HCT116 (cell line): ENCODE data around the gene SOX9. TPM values are rescaled to one million over a fixed set of nuclear protein-coding genes. Genes with fewer than 3 reads are reported as not detected.

Experiments used
- ATAC-seq: fragments of 200-7000 bp; cut with Tn5 transposase; 2 replicates; pipeline ENCODE4 v1.9.1; 2020; ENCODE audit warnings: mild to moderate bottlenecking, moderate library complexity
- BruUV-seq: library from RNA; stranded (reverse); fragments of 400-500 nt; replicated peaks from 2 replicates; lab custom pipeline; 2021; lab: Mats Ljungman, UMichigan
- CTCF ChIA-PET: fragments of 300-600 bp; sonication (Branson Sonifier 250); formaldehyde crosslinking; loops from one replicate; lab custom pipeline; 2021; ENCODE audit warnings: antibody characterized with exemption; lab: Charles Lee
- POLR2A ChIA-PET: fragments of 300-600, 350-600 bp; sonication (Branson Sonifier 250); formaldehyde crosslinking; loops from one replicate; lab custom pipeline; 2021; ENCODE audit warnings: antibody characterized with exemption; lab: Charles Lee
- RAD21 ChIA-PET, 2 experiments: fragments of 300-600 bp; sonication (Branson Sonifier 250); formaldehyde crosslinking; loops; one replicate each; lab custom pipeline; 2023; ENCODE audit warnings: low total read pairs in 2 of 2; ENCODE audit not compliant: uncharacterized antibody in 2 of 2, unreplicated experiment in 2 of 2, low non-redundant PET in 1 of 2; lab: Charles Lee
- DNase-seq: peaks from one replicate; pipeline ENCODE4 v3.0.0-alpha.2; 2010; ENCODE audit warnings: low read depth, low spot score
- H2AFZ ChIP-seq: fragments of 200-600 bp; shearing (Covaris generic), sonication (generic); 2 replicates; pipeline ENCODE4 v1.6.1; 2017; ENCODE audit warnings: low read depth, mixed run types, mixed read lengths, antibody characterized with exemption, low read length; ENCODE audit not compliant: poor library complexity, severe bottlenecking
- H3K27ac ChIP-seq: 2 replicates; pipeline ENCODE4 v1.5.1; 2012; ENCODE audit warnings: low read depth, low read length
- H3K27me3 ChIP-seq: fragments of 200-600 bp; sonication (generic); 2 replicates; pipeline ENCODE4 v1.6.1; 2016; ENCODE audit warnings: mixed run types, low read length, mixed read lengths; ENCODE audit not compliant: insufficient read depth
- H3K36me3 ChIP-seq, 2 experiments: fragments of 200-500 bp in 1 of 2; fragments of 200-600 bp in 1 of 2; sonication (Bioruptor generic) in 1 of 2; sonication (generic) in 1 of 2; 2 replicates each; pipeline versions ENCODE4 v1.5.1 to v1.6.1; 2014 to 2016; ENCODE audit warnings: low read length in 2 of 2, inconsistent platforms in 1 of 2, mixed read lengths in 1 of 2, mixed run types in 1 of 2; ENCODE audit not compliant: insufficient read depth in 2 of 2, control insufficient read depth in 1 of 2
- H3K4me1 ChIP-seq, 2 experiments: fragments of 200-600 bp in 1 of 2; sonication (generic) in 1 of 2; 2 replicates each; pipeline versions ENCODE4 v1.5.1 to v1.6.1; 2012 to 2017; ENCODE audit warnings: low read length in 2 of 2, inconsistent platforms in 1 of 2, mild to moderate bottlenecking in 1 of 2, mixed read lengths in 1 of 2, mixed run types in 1 of 2, moderate library complexity in 1 of 2; ENCODE audit not compliant: insufficient read depth in 2 of 2, control insufficient read depth in 1 of 2
- H3K4me2 ChIP-seq: fragments of 200-600 bp; sonication (generic); 2 replicates; pipeline ENCODE4 v1.6.1; 2017; ENCODE audit warnings: mixed run types, low read length, mixed read lengths
- H3K4me3 ChIP-seq, 2 experiments: fragments of 200-600 bp in 1 of 2; sonication (generic) in 1 of 2; replicated peaks in 1 of 2; 2 replicates each; pipeline ENCODE4 v1.5.1; 2011 to 2016; ENCODE audit warnings: low read length in 2 of 2, control low read depth in 1 of 2, low read depth in 1 of 2, mild to moderate bottlenecking in 1 of 2, mixed read lengths in 1 of 2, mixed run types in 1 of 2
- H3K79me2 ChIP-seq: fragments of 200-600 bp; sonication (generic); 2 replicates; pipeline ENCODE4 v1.6.1; 2017; ENCODE audit warnings: mild to moderate bottlenecking, mixed run types, low read length, moderate library complexity, mixed read lengths; ENCODE audit not compliant: insufficient read depth
- H3K9ac ChIP-seq: fragments of 200-600 bp; sonication (generic); 2 replicates; pipeline ENCODE4 v1.6.1; 2016; ENCODE audit warnings: low read length, mixed read lengths
- H3K9me2 ChIP-seq: fragments of 200-600 bp; sonication (generic), shearing (Covaris generic); 2 replicates; pipeline ENCODE4 v1.6.1; 2017; ENCODE audit warnings: mixed run types, mild to moderate bottlenecking, moderate library complexity; ENCODE audit not compliant: insufficient read depth
- H3K9me3 ChIP-seq, 2 experiments: fragments of 200-500 bp in 1 of 2; fragments of 200-600 bp in 1 of 2; sonication (Bioruptor generic) in 1 of 2; sonication (generic) in 1 of 2; 2 replicates each; pipeline ENCODE4 v1.6.1; 2014 to 2017; ENCODE audit warnings: low read length in 2 of 2, mixed read lengths in 2 of 2, inconsistent platforms in 1 of 2, low read depth in 1 of 2, mild to moderate bottlenecking in 1 of 2, mixed run types in 1 of 2, moderate library complexity in 1 of 2; ENCODE audit not compliant: control insufficient read depth in 1 of 2, insufficient read depth in 1 of 2
- H4K20me1 ChIP-seq: fragments of 200-600 bp; sonication (generic), shearing (Covaris generic); 2 replicates; pipeline ENCODE4 v1.6.1; 2017; ENCODE audit warnings: mixed run types, mild to moderate bottlenecking, moderate library complexity; ENCODE audit not compliant: insufficient read depth
- ATF3 ChIP-seq: IDR thresholded peaks from 2 replicates; pipeline ENCODE4 v1.6.1; 2012
- CEBPB ChIP-seq: IDR thresholded peaks from 2 replicates; pipeline ENCODE4 v1.6.1; 2012; ENCODE audit warnings: low read depth
- EGR1 ChIP-seq: IDR thresholded peaks from 2 replicates; pipeline ENCODE4 v1.6.1; 2012; ENCODE audit warnings: low read depth
- EZH2 ChIP-seq: fragments of 200-600 bp; sonication (generic); IDR thresholded peaks from 2 replicates; pipeline ENCODE4 v1.6.1; 2017; ENCODE audit warnings: antibody characterized with exemption, mixed run types
- EZH2phosphoT487 ChIP-seq: fragments of 200-600 bp; IDR thresholded peaks from 2 replicates; pipeline ENCODE4 v1.6.1; 2018; ENCODE audit warnings: antibody characterized with exemption, borderline replicate concordance
- FOSL1 ChIP-seq: IDR thresholded peaks from 2 replicates; pipeline ENCODE4 v1.6.1; 2012; ENCODE audit warnings: low read depth
- JUND ChIP-seq: IDR thresholded peaks from 2 replicates; pipeline ENCODE4 v1.6.1; 2012
- MAX ChIP-seq: IDR thresholded peaks from 2 replicates; pipeline ENCODE4 v1.6.1; 2012
- POLR2AphosphoS5 ChIP-seq: IDR thresholded peaks from 2 replicates; pipeline ENCODE4 v1.6.1; 2011; ENCODE audit warnings: mild to moderate bottlenecking, low read depth, low read length, moderate library complexity
- RAD21 ChIP-seq: IDR thresholded peaks from 2 replicates; pipeline ENCODE4 v1.6.1; 2012; ENCODE audit warnings: low read depth, mild to moderate bottlenecking
- SIN3A ChIP-seq: IDR thresholded peaks from 2 replicates; pipeline ENCODE4 v1.6.1; 2012; ENCODE audit warnings: low read depth
- SP1 ChIP-seq: IDR thresholded peaks from 2 replicates; pipeline ENCODE4 v1.6.1; 2012; ENCODE audit warnings: low read depth
- ZBTB33 ChIP-seq: IDR thresholded peaks from 2 replicates; pipeline ENCODE4 v1.6.1; 2011; ENCODE audit warnings: mild to moderate bottlenecking, low read length, moderate library complexity; ENCODE audit not compliant: insufficient replicate concordance; ENCODE audit errors: extremely low read depth
- intact Hi-C: fragments of 100-400 bp; cut with micrococcal nuclease; formaldehyde crosslinking; loops from 2 replicates; pipeline ENCODE4 v1.10.0; 2022
- total RNA-seq: library from RNA; stranded (reverse); gene quantifications from one replicate; pipeline ENCODE4 v1.2.1, GENCODE V29; 2021; ENCODE audit not compliant: unreplicated experiment

The SOX9 gene
- total RNA-seq, 1 experiment from 2014 or later = 69.2 TPM

GRCh38 chr17:72167593-72167992 is 46.8 kb downstream of the SOX9 start (continued):
- TF ChIP-seq ZBTB33 (no peak), EZH2phosphoT487 (no peak), SP1 (no peak), MAX (no peak), EGR1 (no peak), EZH2 (no peak), POLR2AphosphoS5 (no peak), FOSL1 (no peak)
- TF ChIP-seq, all 23 proteins: peak for 0

- Histone ChIP-seq H2AFZ (no peak overlapping the region), H3K4me1 (no peaks in the 10 kb centered on the region), H3K79me2 (no peaks in the 10 kb centered on the region), H4K20me1 (no peaks in the 10 kb centered on the region), H3K9me2 (no peaks in the 10 kb centered on the region), H3K4me2 (no peak overlapping the region), H3K9me3 (no peaks in the 10 kb centered on the region), H3K27me3 (no peaks in the 10 kb centered on the region; the same call in 1 of the 2 replicates), H3K4me3 (no peak overlapping the region), H3K36me3 (no peaks in the 10 kb centered on the region), H3K27ac (no peak overlapping the region), H3K9ac (no peak overlapping the region)
- POLR2A ChIA-PET = no interaction called here
- ATAC-seq = no peak
- intact Hi-C loops = no loop called here
- RAD21 ChIA-PET = no interaction called here
- no TSS peak for BruUV-seq
- CTCF ChIA-PET = interaction anchor here (1.4 kb wide), 1 partner anchor 261 kb away, joined by 3 read pairs; no protein-coding TSS in a partner anchor
- no peak for DNase-seq
- TF ChIP-seq FOSL1 (no peak), MAX (no peak), RAD21 (no peak), ATF3 (no peak), POLR2AphosphoS5 (no peak), CEBPB (no peak), SIN3A (no peak), JUND (no peak), EZH2phosphoT487 (no peak)
Observed at GRCh38 chr17:72169823-72170222, 49.0 kb downstream of the SOX9 start.
